Measurements from ENCODE around the gene CCDC77. TPM values are rescaled to one million over a fixed set of nuclear protein-coding genes. Genes with fewer than 3 reads are reported as not detected.

The CCDC77 gene
- total and polyA plus RNA-seq, 10 of the 15 experiments (the other 5 are each of a cell fraction or from before 2014, with no cell fraction given) = 8.8 to 22.5 (median 15.8) TPM

GRCh38 chr12:473198-473597 is 71.8 kb downstream of the CCDC77 start:
- ChIA-PET POLR2A (no interaction called here), CTCF (no interaction called here), SMC1A (ENCODE audit: uncharacterized antibody, unreplicated experiment) (no interaction called here), RAD21 (ENCODE audit: unreplicated experiment) (no interaction called here)
- in situ Hi-C loops (cut with MboI) = no loop called here
- H3K4me2 ChIP-seq (ENCODE audit: control insufficient read depth, insufficient read depth) = no peak overlapping the region
- no peaks in the 10 kb centered on the region for H3K79me2 ChIP-seq (ENCODE audit: control insufficient read depth, insufficient read depth, low read length)
- ATAC-seq (no peak), DNase-seq (ENCODE audit: low read depth, low spot score) (no peak), FAIRE-seq (no peak)
- H3K27ac ChIP-seq (ENCODE audit: control insufficient read depth, insufficient read depth) = no peak overlapping the region
- H4K20me1 ChIP-seq (ENCODE audit: control insufficient read depth, insufficient read depth) = no peaks in the 10 kb centered on the region
- H2AFZ ChIP-seq (ENCODE audit: control insufficient read depth, low read depth, low read length) = no peak overlapping the region
- WGBS (ENCODE audit: insufficient coverage, insufficient replicate concordance, low lambda C conversion rate, missing lambda C conversion rate) = 40% methylated on average over 5 of the region's 5 CpGs
- H3K9ac ChIP-seq (ENCODE audit: control insufficient read depth, insufficient read depth, low read length) = no peak overlapping the region
- no peaks in the 10 kb centered on the region for H3K36me3 ChIP-seq (ENCODE audit: control insufficient read depth in 2 of 2, insufficient read depth in 2 of 2, low read length in 1 of 2)
- intact Hi-C loops (cut with micrococcal nuclease; ENCODE audit: unreplicated experiment) = no loop called here
- no peak for TF ChIP-seq NBN (IDR thresholded peaks at IDR 0.05)
- TF ChIP-seq PAX8 (IDR thresholded peaks at IDR 0.05) = no peak
- TF ChIP-seq ATF7 (IDR thresholded peaks at IDR 0.05; ENCODE audit: low read depth) = no peak
- no peak for TF ChIP-seq DPF2 (IDR thresholded peaks at IDR 0.05)
- TF ChIP-seq PAX5 (IDR thresholded peaks at IDR 0.05; ENCODE audit: borderline replicate concordance, low read depth, low read length) = no peak
- no peak for TF ChIP-seq RBBP5 (conservative IDR thresholded peaks at IDR 0.05)
- no TSS peak for BruUV-seq (replicated peaks)
- H3K9me3 ChIP-seq (replicated peaks; ENCODE audit: control insufficient read depth, insufficient read depth, low read length) = no peaks in the 10 kb centered on the region
- H3K4me1 ChIP-seq (ENCODE audit: control insufficient read depth, insufficient read depth, low read length) = no peaks in the 10 kb centered on the region
- no peak overlapping the region for H3K4me3 ChIP-seq
- no peaks in the 10 kb centered on the region; a peak in 1 of 4 replicates for H3K27me3 ChIP-seq (replicated peaks in 1 of 2; ENCODE audit: control insufficient read depth in 2 of 2, insufficient read depth in 2 of 2, low read length in 1 of 2)

- in situ Hi-C loops (cut with MboI) = no loop called here
- Histone ChIP-seq H4K20me1 (ENCODE audit: control insufficient read depth, insufficient read depth) (no peaks in the 10 kb centered on the region), H3K36me3 (ENCODE audit: control insufficient read depth in 2 of 2, insufficient read depth in 2 of 2, low read length in 1 of 2) (no peaks in the 10 kb centered on the region), H2AFZ (ENCODE audit: control insufficient read depth, low read depth, low read length) (no peak overlapping the region), H3K79me2 (ENCODE audit: control insufficient read depth, insufficient read depth, low read length) (no peaks in the 10 kb centered on the region), H3K27ac (ENCODE audit: control insufficient read depth, insufficient read depth) (no peak overlapping the region), H3K9me3 (replicated peaks; ENCODE audit: control insufficient read depth, insufficient read depth, low read length) (no peaks in the 10 kb centered on the region), H3K9ac (ENCODE audit: control insufficient read depth, insufficient read depth, low read length) (no peak overlapping the region), H3K4me1 (ENCODE audit: control insufficient read depth, insufficient read depth, low read length) (no peaks in the 10 kb centered on the region), H3K4me2 (ENCODE audit: control insufficient read depth, insufficient read depth) (no peak overlapping the region), H3K4me3 (no peak overlapping the region), H3K27me3 (replicated peaks in 1 of 2; ENCODE audit: control insufficient read depth in 2 of 2, insufficient read depth in 2 of 2, low read length in 1 of 2) (no peaks in the 10 kb centered on the region; a peak in 1 of 4 replicates)
- ATAC-seq (no peak), DNase-seq (ENCODE audit: low read depth, low spot score) (no peak), FAIRE-seq (no peak)
- ChIA-PET CTCF (no interaction called here), RAD21 (ENCODE audit: unreplicated experiment) (no interaction called here), SMC1A (ENCODE audit: uncharacterized antibody, unreplicated experiment) (no interaction called here), POLR2A (no interaction called here)
- TF ChIP-seq HSF1 (IDR thresholded peaks at IDR 0.05; ENCODE audit: low read depth, low read length) = no peak
- TF ChIP-seq SRF (IDR thresholded peaks at IDR 0.05; ENCODE audit: low read depth in 2 of 2, low read length in 2 of 2) = no peak
- no peak for TF ChIP-seq POU2F2 (IDR thresholded peaks at IDR 0.05; ENCODE audit: borderline replicate concordance, low read depth, low read length)
- TF ChIP-seq RELB (IDR thresholded peaks at IDR 0.05; ENCODE audit: low read depth) = no peak
- no peak for TF ChIP-seq SIX5 (IDR thresholded peaks at IDR 0.05; ENCODE audit: low read depth, low read length, severe bottlenecking)
- intact Hi-C loops (cut with micrococcal nuclease; ENCODE audit: unreplicated experiment) = no loop called here
- BruUV-seq (replicated peaks) = no TSS peak
- WGBS (ENCODE audit: insufficient coverage, insufficient replicate concordance, low lambda C conversion rate, missing lambda C conversion rate) = 14% methylated on average over 9 of the region's 9 CpGs
These were observed 72.6 kb downstream of the CCDC77 start for GRCh38 chr12:473863-474577.

Data from GM12878 (cell line).